Measurements from ENCODE around the gene TRIM16.
A peak's percentile ranks its signal among the peaks of the same experiment; 100 is the strongest.
"Not testable (repeated sequence)": the region's sequence is repeated elsewhere in the genome, so short reads cannot be mapped to it uniquely, and the experiment has no call there.

Gene TRIM16

GRCh38 chr17:15613111-15613510 lies 71.0 kb downstream of the TRIM16 start:
- DNase-seq, result not testable (repeated sequence)

GRCh38 chr17:15592960-15593359 lies 91.2 kb downstream of the TRIM16 start:
- DNase-seq, result not testable (repeated sequence)

GRCh38 chr17:15591986-15592385 lies 92.1 kb downstream of the TRIM16 start:
- DNase-seq, result not testable (repeated sequence)

- DNase-seq, result not testable (repeated sequence)
Observed at GRCh38 chr17:15590844-15591243, 93.3 kb downstream of the TRIM16 start.

GRCh38 chr17:15589544-15590536 lies 94.3 kb downstream of the TRIM16 start:
- peak; percentile 3 for DNase-seq

GRCh38 chr17:15588017-15588416 lies 96.1 kb downstream of the TRIM16 start:
- not testable (repeated sequence) for DNase-seq

GRCh38 chr17:15583313-15583712 lies 100.8 kb downstream of the TRIM16 start:
- not testable (repeated sequence) for DNase-seq

GRCh38 chr17:15581462-15581861 lies 102.6 kb downstream of the TRIM16 start:
- DNase-seq, result not testable (repeated sequence)
